ENCODE data around the gene HMGN4. TPM values are rescaled to one million over a fixed set of nuclear protein-coding genes. Genes with fewer than 3 reads are reported as not detected.
A peak's percentile ranks its signal among the peaks of the same experiment; 100 is the strongest.

HMGN4 gene
- total and polyA plus RNA-seq, 9 of the 15 experiments (the other 6 are each of a cell fraction or from before 2014, with no cell fraction given) = 35.4 to 134 (median 94.1) TPM

GRCh38 chr6:26571592-26572296 lies 33.6 kb downstream of the HMGN4 start (continued):
- TF ChIP-seq ZNF280B (CRISPR knock-in tag; IDR thresholded peaks at IDR 0.05) (no peak), CUX1 (CRISPR knock-in tag; IDR thresholded peaks at IDR 0.05) (no peak), NR3C1 (CRISPR knock-in tag; IDR thresholded peaks at IDR 0.05) (no peak), KDM1A (IDR thresholded peaks at IDR 0.05) (peak; percentile 84 to 90), MYNN (IDR thresholded peaks at IDR 0.05) (peak; percentile 66; the same call in 1 of the 2 replicates), MYNN (CRISPR knock-in tag; IDR thresholded peaks at IDR 0.05) (no peak), TAF15 (IDR thresholded peaks at IDR 0.05; ENCODE audit: low read depth, low read length) (no peak), THRA (IDR thresholded peaks at IDR 0.05) (no peak), SAP30 (IDR thresholded peaks at IDR 0.05; ENCODE audit: borderline replicate concordance, insufficient read depth, low read depth, low read length, poor library complexity, severe bottlenecking) (no peak), EP300 (IDR thresholded peaks at IDR 0.05; ENCODE audit: low read length) (peak; percentile 84), FUS (optimal IDR thresholded peaks at IDR 0.05; ENCODE audit: low read depth, low read length) (no peak), GMEB1 (CRISPR knock-in tag; IDR thresholded peaks at IDR 0.05) (peak; percentile 43)

Data from K562 (cell line).